SKM-1 treated with dmso at 0.1 percent for 144 hours (cell line): ENCODE data around the gene STRIP1.
"Not testable (repeated sequence)": the region's sequence is repeated elsewhere in the genome, so short reads cannot be mapped to it uniquely, and the experiment has no call there.

ENCODE experiments used
- DNase-seq: peaks from one replicate; lab custom pipeline; 2025; ENCODE audit not compliant: unreplicated experiment; lab: John Stamatoyannopoulos, UW

STRIP1 gene

GRCh38 chr1:110067893-110068645 lies 33.6 kb downstream of the STRIP1 start:
- no peak for DNase-seq

GRCh38 chr1:110068646-110069403 lies 34.4 kb downstream of the STRIP1 start:
- DNase-seq = no peak

- DNase-seq = no peak
Observed at GRCh38 chr1:110069404-110070281, 35.2 kb downstream of the STRIP1 start.

GRCh38 chr1:110070282-110070669 lies 35.9 kb downstream of the STRIP1 start:
- no peak for DNase-seq

- DNase-seq = no peak
Observed at GRCh38 chr1:110070671-110071242, 36.3 kb downstream of the STRIP1 start, which contains the start of gene ALX3. Gene ALX3 (minus strand): TSS chr1:110070672. CDS start chr1:110070612, 60 bp downstream.

- DNase-seq = no peak
Observed at GRCh38 chr1:110074166-110074565, 39.7 kb downstream of the STRIP1 start.

GRCh38 chr1:110076789-110077500 lies 42.5 kb downstream of the STRIP1 start:
- no peak for DNase-seq

GRCh38 chr1:110079995-110080394 lies 45.6 kb downstream of the STRIP1 start:
- DNase-seq = not testable (repeated sequence)

GRCh38 chr1:110081061-110081460 lies 46.6 kb downstream of the STRIP1 start:
- no peak for DNase-seq

- DNase-seq = no peak
Observed at GRCh38 chr1:110082477-110082876, 48.1 kb downstream of the STRIP1 start.

- no peak for DNase-seq
Observed at GRCh38 chr1:110083061-110083865, 48.8 kb downstream of the STRIP1 start.

- no peak for DNase-seq
Observed at GRCh38 chr1:110083866-110084226, 49.4 kb downstream of the STRIP1 start.

- DNase-seq = no peak
Observed at GRCh38 chr1:110084227-110085078, 50.0 kb downstream of the STRIP1 start.

- no peak for DNase-seq
Observed at GRCh38 chr1:110085671-110086070, 51.2 kb downstream of the STRIP1 start.

- DNase-seq = no peak
Observed at GRCh38 chr1:110086961-110087360, 52.5 kb downstream of the STRIP1 start.

- DNase-seq = peak; percentile 36
Observed at GRCh38 chr1:110087812-110088738, 53.7 kb downstream of the STRIP1 start.

- DNase-seq = no peak
Observed at GRCh38 chr1:110088739-110089316, 54.4 kb downstream of the STRIP1 start.
